ENCODE results near the gene FBXL14. TPM values are rescaled to one million over a fixed set of nuclear protein-coding genes. Genes with fewer than 3 reads are reported as not detected.
A peak's percentile ranks its signal among the peaks of the same experiment; 100 is the strongest.

Gene FBXL14
- total RNA-seq (2014; rRNA removed; shearing (Covaris generic)), result 4.7 and 5.0 TPM in 2 replicates

GRCh38 chr12:1594261-1595025 lies at the start of gene FBXL14:
FBXL14 (minus strand) TSS chr12:1594581; CDS start chr12:1594066, 515 bp downstream.
- DNase-seq (ENCODE audit: low spot score), result peak; percentile 55

- no peak for DNase-seq (ENCODE audit: low spot score)
Observed at GRCh38 chr12:1643905-1644533, 49.6 kb upstream of the FBXL14 start.

GRCh38 chr12:1643043-1643442 lies 48.7 kb upstream of the FBXL14 start:
- DNase-seq (ENCODE audit: low spot score), result no peak

- DNase-seq (ENCODE audit: low spot score), result no peak
Observed at GRCh38 chr12:1642513-1642912, 48.1 kb upstream of the FBXL14 start.

- DNase-seq (ENCODE audit: low spot score), result no peak
Observed at GRCh38 chr12:1640328-1641234, 46.2 kb upstream of the FBXL14 start.

GRCh38 chr12:1639538-1639937 lies 45.2 kb upstream of the FBXL14 start:
- DNase-seq (ENCODE audit: low spot score), result no peak

- no peak for DNase-seq (ENCODE audit: low spot score)
Observed at GRCh38 chr12:1638203-1638602, 43.8 kb upstream of the FBXL14 start.

- DNase-seq (ENCODE audit: low spot score), result no peak
Observed at GRCh38 chr12:1635301-1636095, 41.1 kb upstream of the FBXL14 start.

- peak; percentile 35 for DNase-seq (ENCODE audit: low spot score)
Observed at GRCh38 chr12:1634590-1635191, 40.3 kb upstream of the FBXL14 start.

GRCh38 chr12:1634149-1634548 lies 39.8 kb upstream of the FBXL14 start:
- DNase-seq (ENCODE audit: low spot score), result no peak

GRCh38 chr12:1633459-1633858 lies 39.1 kb upstream of the FBXL14 start:
- DNase-seq (ENCODE audit: low spot score), result no peak

GRCh38 chr12:1632702-1633101 lies 38.3 kb upstream of the FBXL14 start:
- DNase-seq (ENCODE audit: low spot score), result no peak

- DNase-seq (ENCODE audit: low spot score), result no peak
Observed at GRCh38 chr12:1630827-1631591, 36.6 kb upstream of the FBXL14 start.

GRCh38 chr12:1630133-1630826 lies 35.9 kb upstream of the FBXL14 start:
- no peak for DNase-seq (ENCODE audit: low spot score)

- DNase-seq (ENCODE audit: low spot score), result no peak
Observed at GRCh38 chr12:1629338-1630132, 35.2 kb upstream of the FBXL14 start.

GRCh38 chr12:1628666-1629337 lies 34.4 kb upstream of the FBXL14 start, which contains the start of gene WNT5B:
WNT5B (plus strand) TSS chr12:1629231; CDS start chr12:1631355, 2,124 bp downstream.
- no peak for DNase-seq (ENCODE audit: low spot score)

GRCh38 chr12:1622406-1622805 lies 28.0 kb upstream of the FBXL14 start:
- no peak for DNase-seq (ENCODE audit: low spot score)

- DNase-seq (ENCODE audit: low spot score), result no peak
Observed at GRCh38 chr12:1620092-1620491, 25.7 kb upstream of the FBXL14 start.
